Glutamatergic neuron (in vitro differentiated cells): ENCODE results near the gene NTM. TPM values are rescaled to one million over a fixed set of nuclear protein-coding genes. Genes with fewer than 3 reads are reported as not detected.

Experiments used
- DNase-seq: peaks from one replicate; pipeline ENCODE4 v3.0.0; 2022
- H3K27ac Mint-ChIP-seq: one replicate; pipeline ENCODE4 v1.8.0; 2020; ENCODE audit warnings: mild to moderate bottlenecking, mixed read lengths, inconsistent platforms; ENCODE audit not compliant: unreplicated experiment
- H3K27me3 Mint-ChIP-seq: one replicate; pipeline ENCODE4 v1.8.0; 2020; ENCODE audit warnings: mild to moderate bottlenecking, moderate library complexity, mixed read lengths, inconsistent platforms; ENCODE audit not compliant: unreplicated experiment
- H3K36me3 Mint-ChIP-seq: one replicate; pipeline ENCODE4 v1.8.0; 2020; ENCODE audit warnings: mild to moderate bottlenecking, mixed read lengths, inconsistent platforms; ENCODE audit not compliant: unreplicated experiment
- H3K4me1 Mint-ChIP-seq: one replicate; pipeline ENCODE4 v1.8.0; 2020; ENCODE audit warnings: mild to moderate bottlenecking, low read depth, mixed read lengths, inconsistent platforms; ENCODE audit not compliant: unreplicated experiment
- H3K4me3 Mint-ChIP-seq: one replicate; pipeline ENCODE4 v1.8.0; 2020; ENCODE audit warnings: mild to moderate bottlenecking, mixed read lengths, inconsistent platforms; ENCODE audit not compliant: unreplicated experiment
- H3K9me3 Mint-ChIP-seq: one replicate; pipeline ENCODE4 v1.8.0; 2020; ENCODE audit warnings: mild to moderate bottlenecking, moderate library complexity, mixed read lengths, inconsistent platforms; ENCODE audit not compliant: unreplicated experiment
- CTCF ChIP-seq: fragments of 200-600 bp; sonication (generic); IDR thresholded peaks from one replicate; pipeline ENCODE4 v1.5.0; 2021; ENCODE audit not compliant: partially characterized antibody, unreplicated experiment
- total RNA-seq: library from RNA; stranded (reverse); fragmentation: NEBNext Ultra II Directional; extraction: Animal tissue kit (Norgen Biotek cat#: 25700); gene quantifications from one replicate; pipeline ENCODE4 v1.2.1, GENCODE V29; 2021; ENCODE audit not compliant: unreplicated experiment

NTM gene
- total RNA-seq, 1 donor from 2014 or later: 1.2 TPM

DNA sequence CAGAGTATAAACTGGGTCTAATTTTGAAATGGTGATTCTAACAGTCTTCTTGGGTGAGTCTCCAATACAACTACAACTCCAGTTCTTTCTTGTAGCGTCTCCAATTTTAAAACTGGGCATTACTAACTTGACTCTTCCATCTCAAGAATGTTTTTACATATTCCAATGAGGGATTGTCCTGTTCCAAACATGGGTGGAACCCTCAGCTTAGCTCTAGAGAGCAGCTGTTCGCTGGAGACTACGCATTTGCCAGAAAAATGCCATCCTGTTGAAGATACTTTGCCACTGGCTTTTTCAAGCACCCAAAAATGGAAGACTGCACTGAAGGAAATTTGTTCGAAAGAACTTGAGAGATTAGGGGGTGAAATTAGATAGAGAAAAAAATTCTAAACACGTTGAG, 870.0 kb downstream of the NTM start:
- DNase-seq: no peak
- Mint-ChIP-seq H3K9me3 (peaks cover 6% of the 10 kb centered on the region), H3K27me3 (peaks cover 3% of the 10 kb centered on the region), H3K4me1 (peaks cover 20% of the 10 kb centered on the region), H3K36me3 (no peaks in the 10 kb centered on the region), H3K27ac (no peak overlapping the region), H3K4me3 (no peak overlapping the region)
- no peak for TF ChIP-seq CTCF

GRCh38 chr11:132242632-132243031, 872.2 kb downstream of the NTM start:
- H3K27ac Mint-ChIP-seq: no peak overlapping the region
- TF ChIP-seq CTCF: no peak

DNA sequence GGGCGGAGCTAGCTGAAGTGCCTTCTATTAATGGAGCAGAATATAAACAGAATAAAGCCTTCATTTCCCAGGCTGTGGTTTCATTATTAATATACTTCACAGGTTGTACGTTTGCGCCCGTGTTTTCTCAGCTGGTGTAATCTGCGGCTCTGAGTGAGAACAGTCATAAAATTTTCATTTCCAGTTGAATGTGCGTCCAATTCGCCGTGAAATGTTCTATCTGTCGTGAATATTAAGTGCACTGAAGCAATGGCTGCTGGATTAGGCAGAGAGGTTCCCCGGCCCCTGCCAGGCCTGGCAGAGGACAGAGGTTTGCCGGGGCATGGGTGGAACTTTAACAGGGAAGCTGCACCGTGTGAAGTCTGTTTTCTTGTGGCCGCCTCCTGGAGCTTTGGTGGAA, 874.4 kb downstream of the NTM start:
- no peak overlapping the region for H3K27ac Mint-ChIP-seq
- peaks cover 3% of the 10 kb centered on the region for H3K27me3 Mint-ChIP-seq
- TF ChIP-seq CTCF: no peak
- H3K36me3 Mint-ChIP-seq: no peaks in the 10 kb centered on the region
- DNase-seq: no peak
- no peak overlapping the region for H3K4me3 Mint-ChIP-seq
- peaks cover 21% of the 10 kb centered on the region for H3K4me1 Mint-ChIP-seq
- peaks cover 6% of the 10 kb centered on the region for H3K9me3 Mint-ChIP-seq

More at GRCh38 chr11:132242632-132243031, 872.2 kb downstream of the NTM start:
- H3K4me1 Mint-ChIP-seq: peaks cover 21% of the 10 kb centered on the region
- DNase-seq: no peak
- peaks cover 8% of the 10 kb centered on the region for H3K9me3 Mint-ChIP-seq
- peaks cover 5% of the 10 kb centered on the region for H3K27me3 Mint-ChIP-seq
- H3K4me3 Mint-ChIP-seq: no peak overlapping the region
- H3K36me3 Mint-ChIP-seq: no peaks in the 10 kb centered on the region

DNA sequence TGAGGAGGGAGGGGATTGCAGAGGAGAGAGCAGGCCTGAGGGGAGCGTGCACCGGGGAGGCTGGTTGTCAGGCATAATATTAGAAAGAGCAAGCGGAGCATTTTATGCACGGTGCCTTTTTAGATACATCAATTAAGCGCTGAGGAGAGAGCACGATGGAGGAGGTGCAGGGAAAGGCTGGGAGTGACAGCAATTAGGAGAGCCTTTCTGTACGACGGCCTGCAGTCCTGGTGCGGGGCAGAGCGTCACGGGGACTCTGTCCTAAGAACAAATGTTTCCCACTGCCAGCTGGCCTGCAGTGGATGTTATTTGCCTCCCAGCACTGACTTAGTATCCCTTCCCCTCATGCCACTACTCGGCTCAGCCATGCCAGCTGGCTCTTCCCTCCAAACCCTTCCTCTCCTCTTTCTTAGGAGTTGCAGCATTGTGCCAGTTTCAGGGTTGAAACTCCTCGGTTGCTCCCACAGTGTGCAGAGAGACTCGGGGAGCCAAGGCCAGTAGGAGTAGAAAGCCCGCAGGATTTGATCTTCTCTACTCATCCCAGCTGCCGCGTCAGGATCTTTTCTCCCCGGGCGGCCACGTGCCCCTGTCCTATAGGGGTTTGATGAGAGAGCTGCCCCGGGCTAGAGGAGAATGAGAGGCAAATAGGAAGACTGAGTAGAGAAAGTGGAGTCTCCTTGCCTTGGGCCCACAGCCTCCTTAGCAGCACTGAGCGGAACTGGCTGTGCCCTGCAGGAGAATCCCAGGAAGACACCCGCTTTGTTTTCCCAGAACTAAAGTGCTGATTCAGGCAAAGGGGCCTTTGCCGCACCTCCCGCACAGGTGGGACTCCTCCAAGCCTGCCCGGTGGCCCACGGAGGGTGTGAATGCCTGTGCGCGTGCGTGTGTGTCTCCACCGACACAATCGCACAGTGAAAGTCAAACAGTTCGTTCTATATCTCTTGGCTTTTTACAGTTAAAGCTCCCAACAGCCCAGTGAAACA, 875.3 kb downstream of the NTM start:
- DNase-seq: no peak
- Mint-ChIP-seq H3K27ac (no peak overlapping the region), H3K4me3 (no peak overlapping the region), H3K9me3 (peaks cover 6% of the 10 kb centered on the region), H3K4me1 (peaks cover 21% of the 10 kb centered on the region), H3K27me3 (peaks cover 2% of the 10 kb centered on the region), H3K36me3 (peaks cover 4% of the 10 kb centered on the region)
- no peak for TF ChIP-seq CTCF

GRCh38 chr11:132248580-132248979, 878.2 kb downstream of the NTM start:
- peaks cover 6% of the 10 kb centered on the region for H3K9me3 Mint-ChIP-seq
- peaks cover 4% of the 10 kb centered on the region for H3K36me3 Mint-ChIP-seq
- no peak overlapping the region for H3K4me3 Mint-ChIP-seq
- peaks cover 2% of the 10 kb centered on the region for H3K27me3 Mint-ChIP-seq
- no peak for TF ChIP-seq CTCF
- DNase-seq: no peak
- H3K4me1 Mint-ChIP-seq: peaks cover 12% of the 10 kb centered on the region
- no peak overlapping the region for H3K27ac Mint-ChIP-seq
